GM19351 (cell line): ENCODE measurements around the gene PARM1.

Source experiments
- ATAC-seq: cut with Tn5 transposase; IDR thresholded peaks from one replicate; pipeline ENCODE4 v1.9.1; 2021; ENCODE audit warnings: mild to moderate bottlenecking, moderate library complexity; ENCODE audit not compliant: unreplicated experiment

PARM1 gene

DNA sequence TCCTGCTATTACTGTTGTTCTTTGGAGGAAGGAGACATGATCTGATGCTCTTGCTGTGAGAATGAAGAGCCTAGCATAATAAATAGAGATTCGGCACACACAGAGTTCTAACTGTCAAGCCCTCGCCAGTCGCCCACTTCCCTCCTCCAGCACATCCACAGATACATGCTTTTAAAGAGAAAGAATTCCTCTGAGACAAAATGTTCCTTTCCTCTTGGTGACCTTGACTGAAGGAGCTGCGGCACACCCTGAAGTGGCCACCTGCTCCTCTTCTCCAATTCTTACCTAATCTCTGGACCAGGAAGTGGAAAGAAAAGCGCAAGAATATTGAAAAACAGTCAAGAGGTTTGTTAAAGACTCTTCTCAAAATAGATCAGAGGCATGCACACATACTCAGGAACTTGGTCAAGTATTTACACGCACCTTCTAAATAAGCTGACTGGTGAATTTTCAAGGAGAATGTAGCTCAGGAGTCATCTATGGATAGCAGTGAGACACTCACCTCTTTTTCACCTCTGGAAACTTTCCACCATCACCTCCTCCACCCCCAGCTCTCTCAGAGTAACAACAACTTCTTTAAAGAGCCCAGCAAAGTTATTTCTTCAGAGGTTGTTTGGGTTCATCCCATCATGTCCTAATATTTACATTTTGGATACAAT, 95.4 kb downstream of the PARM1 start:
- no peak for ATAC-seq

- no peak for ATAC-seq
Observed at GRCh38 chr4:75030028-75030427, 97.1 kb downstream of the PARM1 start.

- ATAC-seq: no peak
Observed at GRCh38 chr4:75030649-75031235, 97.8 kb downstream of the PARM1 start.

GRCh38 chr4:75031775-75032174, 98.9 kb downstream of the PARM1 start:
- ATAC-seq: no peak

- no peak for ATAC-seq
Observed at GRCh38 chr4:75034523-75034922, 101.6 kb downstream of the PARM1 start.

GRCh38 chr4:75035321-75035720, 102.4 kb downstream of the PARM1 start:
- ATAC-seq: no peak

DNA sequence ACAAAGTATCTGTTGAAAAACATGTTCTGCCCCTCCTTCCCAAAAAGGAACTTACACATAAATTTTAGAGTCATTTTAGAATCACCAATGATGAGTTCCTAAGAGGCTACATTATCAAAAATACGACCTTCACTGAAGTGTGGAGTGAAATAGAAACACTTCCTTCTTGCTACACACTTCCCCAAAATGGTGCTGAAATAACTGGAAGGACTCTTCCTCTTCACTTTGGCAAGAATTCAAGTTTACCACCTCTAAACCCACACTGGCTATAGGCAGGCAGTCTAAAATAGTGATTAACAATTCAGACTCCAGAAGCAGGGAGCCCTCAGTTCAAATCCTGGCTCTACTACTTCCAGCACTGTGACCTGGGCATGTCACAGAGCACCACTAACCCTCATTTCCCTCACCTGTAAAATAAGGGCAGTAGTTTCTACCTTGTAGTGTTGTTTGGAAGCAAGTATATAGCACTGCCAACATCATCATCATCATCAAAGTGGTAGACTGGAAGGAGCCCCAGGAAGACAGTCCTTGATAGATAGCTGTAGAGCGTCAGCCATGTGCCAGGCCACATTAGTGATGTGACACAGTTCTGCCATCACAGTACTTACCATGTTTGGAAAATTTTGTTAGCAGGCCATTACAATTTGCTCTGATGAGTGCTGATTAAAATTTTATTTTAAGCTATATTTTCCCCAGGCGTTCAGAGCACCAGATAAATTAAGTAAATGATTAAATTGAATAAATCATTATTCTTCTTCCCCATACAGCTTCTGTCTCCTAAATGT, 103.3 kb downstream of the PARM1 start:
- no peak for ATAC-seq

DNA sequence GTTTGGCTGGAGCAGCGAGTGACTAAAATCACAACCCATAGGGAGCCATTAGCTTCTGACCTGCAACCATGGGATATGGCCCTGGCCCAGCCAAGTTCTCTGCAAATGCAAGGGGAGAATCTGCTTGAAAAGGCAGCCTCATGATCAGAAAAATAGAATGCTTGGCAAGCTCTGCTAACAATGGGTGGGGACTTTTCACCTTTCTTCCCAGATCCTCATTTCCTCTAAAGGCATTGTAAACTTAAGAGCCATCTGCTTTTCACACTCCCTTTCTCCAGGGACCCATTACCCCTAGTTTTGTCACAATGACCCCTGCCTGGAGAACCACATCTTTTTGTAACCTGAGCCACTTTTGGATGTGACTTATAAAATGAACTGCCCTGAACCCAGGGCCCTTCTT, 104.3 kb downstream of the PARM1 start:
- ATAC-seq: peak; percentile 46

GRCh38 chr4:75038376-75038775, 105.5 kb downstream of the PARM1 start:
- no peak for ATAC-seq

- no peak for ATAC-seq
Observed at GRCh38 chr4:75040703-75041102, 107.8 kb downstream of the PARM1 start.

DNA sequence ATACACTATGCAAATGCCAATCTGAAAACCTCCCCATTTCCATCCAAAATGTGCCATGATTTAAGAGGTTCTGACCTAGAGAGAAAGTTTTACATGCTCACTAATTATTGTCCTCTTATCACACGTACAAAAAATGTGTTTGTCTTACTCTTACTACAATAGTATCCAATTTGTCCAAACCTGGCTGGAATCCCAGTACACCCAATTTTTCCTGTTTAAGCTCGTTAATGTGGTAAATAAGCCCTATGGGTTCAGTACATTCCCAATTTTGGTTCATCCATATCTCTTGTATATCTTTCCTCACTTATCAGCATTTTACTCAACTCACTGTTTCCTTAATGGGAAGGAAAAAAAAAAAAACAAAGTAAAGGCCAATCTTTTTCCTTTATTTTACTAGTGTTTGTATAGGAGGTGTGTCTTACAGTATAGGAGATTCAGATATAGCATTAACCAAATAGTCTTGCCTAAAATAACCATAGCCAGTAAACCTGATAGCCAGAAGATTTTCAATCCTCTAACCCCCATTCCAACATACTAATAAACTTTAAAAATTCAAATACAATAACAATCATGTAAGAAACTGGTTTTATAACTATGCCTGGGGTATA, 109.8 kb downstream of the PARM1 start:
- ATAC-seq: no peak

DNA sequence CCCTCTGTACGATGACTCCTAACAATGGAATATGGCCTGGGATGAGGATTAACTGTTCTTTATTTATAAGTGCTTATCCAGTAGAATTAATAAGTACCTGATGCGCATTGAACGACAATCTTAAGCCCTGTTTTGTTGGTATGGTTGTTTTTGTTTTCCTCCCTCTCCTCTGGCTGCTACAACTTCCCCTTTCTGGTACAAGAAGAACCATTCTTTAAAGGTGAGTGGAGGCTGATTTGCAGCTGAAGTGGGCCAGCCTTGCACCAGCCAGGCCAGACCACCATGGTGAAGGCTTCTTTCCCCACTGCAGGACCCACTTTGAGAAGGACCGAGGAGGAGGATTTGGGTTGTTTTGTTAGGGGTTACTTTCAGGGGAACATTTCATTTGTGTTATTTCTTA, 113.3 kb downstream of the PARM1 start:
- ATAC-seq: no peak

DNA sequence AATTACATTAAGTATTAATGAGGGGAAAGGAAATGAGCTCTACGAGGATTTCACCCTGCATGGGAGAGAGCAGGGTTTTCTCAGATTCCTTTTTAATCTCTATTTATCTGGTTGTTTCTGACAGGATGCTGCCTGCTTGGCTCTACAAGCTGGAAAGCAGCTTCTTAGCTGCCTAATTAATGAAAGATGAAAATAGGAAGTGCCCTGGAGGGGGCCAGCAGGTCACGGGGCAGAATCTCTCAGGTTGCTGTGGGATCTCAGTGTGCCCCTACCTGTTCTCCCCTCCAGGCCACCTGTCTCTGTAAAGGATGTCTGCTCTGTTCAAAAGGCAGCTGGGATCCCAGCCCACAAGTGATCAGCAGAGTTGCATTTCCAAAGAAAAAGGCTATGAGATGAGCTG, 113.7 kb downstream of the PARM1 start:
- ATAC-seq: no peak

DNA sequence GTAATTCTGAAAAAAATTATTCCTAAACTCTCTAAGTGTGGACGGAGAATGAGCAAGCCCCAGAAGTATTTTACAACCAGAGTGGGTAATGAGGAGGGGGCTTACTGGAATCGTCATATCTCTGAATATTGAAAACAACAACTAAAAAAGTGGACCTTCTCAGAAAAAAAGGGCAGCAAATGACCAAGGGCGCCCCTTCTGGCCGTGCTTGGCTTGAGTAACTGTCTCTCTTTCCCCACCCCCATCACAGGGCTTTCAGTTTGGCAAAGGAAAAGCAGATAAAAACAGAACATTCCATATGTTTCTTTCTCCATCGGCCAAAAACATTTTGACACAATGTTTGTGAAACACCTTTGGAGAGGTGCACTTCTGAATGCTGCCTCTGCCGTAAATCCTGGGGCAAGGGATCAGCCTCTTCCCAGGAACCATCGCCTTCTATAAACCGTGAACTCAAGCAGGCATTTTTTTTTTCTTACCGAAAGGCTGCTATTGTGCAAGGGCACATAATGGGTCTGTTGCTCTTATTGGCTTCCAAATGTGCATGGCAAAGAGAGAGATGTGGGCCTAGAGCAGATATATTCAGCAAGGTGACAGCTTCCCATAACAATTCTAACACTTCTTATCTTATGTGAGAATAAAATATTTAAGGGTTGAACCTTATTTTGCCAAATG, 115.4 kb downstream of the PARM1 start:
- ATAC-seq: no peak

GRCh38 chr4:75051431-75051830, 118.5 kb downstream of the PARM1 start:
- ATAC-seq: no peak

DNA sequence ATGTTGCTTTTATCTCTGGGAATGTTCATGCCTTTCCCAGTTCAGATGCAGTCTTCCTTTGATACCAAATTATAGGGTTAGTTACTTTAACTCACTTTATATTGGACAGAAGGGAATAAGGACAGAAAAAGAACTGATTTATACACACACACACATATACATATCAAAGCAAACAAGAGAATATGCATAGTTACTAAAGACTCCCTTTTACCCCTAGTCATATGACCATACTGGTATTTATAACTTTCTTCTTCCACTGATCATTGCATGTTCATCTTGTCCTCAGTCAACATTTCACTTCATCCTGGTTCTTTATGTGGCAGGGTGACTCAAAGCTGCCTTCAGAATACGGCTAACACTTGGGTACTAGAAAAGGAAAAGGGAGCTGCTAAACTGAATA, 120.4 kb downstream of the PARM1 start:
- no peak for ATAC-seq

GRCh38 chr4:75054078-75054477, 121.2 kb downstream of the PARM1 start:
- no peak for ATAC-seq

GRCh38 chr4:75056277-75056676, 123.4 kb downstream of the PARM1 start:
- ATAC-seq: no peak

DNA sequence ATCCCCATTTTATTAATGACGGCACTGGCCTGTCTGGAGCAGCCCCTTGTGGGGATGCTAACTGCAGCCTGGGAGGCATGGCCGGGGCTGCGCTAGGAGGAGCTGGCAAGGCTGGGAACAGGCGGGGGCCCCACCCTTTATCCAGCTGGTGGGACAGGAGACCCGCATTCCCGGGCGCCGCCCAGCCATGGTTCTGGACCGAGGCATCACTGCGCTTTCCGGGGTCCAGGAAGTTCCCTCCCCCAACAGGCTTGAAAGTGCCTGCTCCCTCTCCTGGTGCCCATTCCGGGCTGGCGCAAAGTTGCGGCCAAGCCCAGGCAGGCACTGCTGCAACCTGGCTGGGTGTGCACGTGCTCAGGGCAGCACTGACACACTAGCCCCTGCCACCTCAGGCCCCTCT, 124.5 kb downstream of the PARM1 start:
- no peak for ATAC-seq

- no peak for ATAC-seq
Observed at GRCh38 chr4:75058486-75058885, 125.6 kb downstream of the PARM1 start.

- ATAC-seq: no peak
Observed at GRCh38 chr4:75063433-75063832, 130.5 kb downstream of the PARM1 start.
